ENCODE data around the gene ADTRP.

ADTRP gene

DNA sequence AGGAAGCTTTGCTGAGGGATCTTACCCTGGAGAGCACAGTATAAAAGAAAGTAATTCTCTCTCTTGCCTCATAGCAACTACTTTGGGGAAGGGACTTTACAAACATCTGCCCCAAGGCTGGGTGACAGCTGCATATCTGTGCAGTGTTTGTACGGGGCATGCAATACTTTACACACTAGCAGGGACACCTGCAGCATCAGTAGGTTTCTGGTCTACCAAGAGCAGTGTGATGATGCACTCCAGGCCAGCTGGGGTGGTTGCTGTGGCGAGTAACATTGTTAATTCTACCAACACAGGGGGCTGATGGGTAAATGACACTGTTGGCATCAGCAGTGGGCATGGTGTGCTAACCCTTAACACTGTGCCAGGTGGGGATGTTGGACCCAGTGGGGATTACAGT, 48.0 kb downstream of the ADTRP start:
- Histone ChIP-seq H3K36me3 (no peaks in the 10 kb centered on the region), H3K9me3 (no peaks in the 10 kb centered on the region), H3K4me3 (ENCODE audit: low read depth in 1 of 2, low read length in 1 of 2) (no peak overlapping the region), H3K27me3 (peaks cover 13% of the 10 kb centered on the region), H3K4me1 (ENCODE audit: control insufficient read depth in 1 of 2, insufficient read depth in 1 of 2, low read depth in 1 of 2, low read length in 1 of 2) (peaks cover 36 to 37% of the 10 kb centered on the region in 2 experiments), H3K27ac (no peak overlapping the region)
- no peak for TF ChIP-seq CTCF (IDR thresholded peaks at IDR 0.05)

GRCh38 chr6:11729076-11729475, 49.5 kb downstream of the ADTRP start:
- TF ChIP-seq CTCF (IDR thresholded peaks at IDR 0.05) = no peak
- Histone ChIP-seq H3K27ac (no peak overlapping the region), H3K4me3 (ENCODE audit: low read depth in 1 of 2, low read length in 1 of 2) (no peak overlapping the region), H3K4me1 (ENCODE audit: control insufficient read depth in 1 of 2, insufficient read depth in 1 of 2, low read depth in 1 of 2, low read length in 1 of 2) (peaks cover 34 to 36% of the 10 kb centered on the region in 2 experiments), H3K9me3 (no peaks in the 10 kb centered on the region), H3K36me3 (no peaks in the 10 kb centered on the region), H3K27me3 (peaks cover 13% of the 10 kb centered on the region)

- peaks cover 34 to 36% of the 10 kb centered on the region in 2 experiments for H3K4me1 ChIP-seq (ENCODE audit: control insufficient read depth in 1 of 2, insufficient read depth in 1 of 2, low read depth in 1 of 2, low read length in 1 of 2)
- H3K27ac ChIP-seq = no peak overlapping the region
- no peaks in the 10 kb centered on the region for H3K9me3 ChIP-seq
- peaks cover 13% of the 10 kb centered on the region for H3K27me3 ChIP-seq
- no peak for TF ChIP-seq CTCF (IDR thresholded peaks at IDR 0.05)
- H3K4me3 ChIP-seq (ENCODE audit: low read depth in 1 of 2, low read length in 1 of 2) = no peak overlapping the region
- no peaks in the 10 kb centered on the region for H3K36me3 ChIP-seq
These were observed 50.3 kb downstream of the ADTRP start for GRCh38 chr6:11727998-11728961.

DNA sequence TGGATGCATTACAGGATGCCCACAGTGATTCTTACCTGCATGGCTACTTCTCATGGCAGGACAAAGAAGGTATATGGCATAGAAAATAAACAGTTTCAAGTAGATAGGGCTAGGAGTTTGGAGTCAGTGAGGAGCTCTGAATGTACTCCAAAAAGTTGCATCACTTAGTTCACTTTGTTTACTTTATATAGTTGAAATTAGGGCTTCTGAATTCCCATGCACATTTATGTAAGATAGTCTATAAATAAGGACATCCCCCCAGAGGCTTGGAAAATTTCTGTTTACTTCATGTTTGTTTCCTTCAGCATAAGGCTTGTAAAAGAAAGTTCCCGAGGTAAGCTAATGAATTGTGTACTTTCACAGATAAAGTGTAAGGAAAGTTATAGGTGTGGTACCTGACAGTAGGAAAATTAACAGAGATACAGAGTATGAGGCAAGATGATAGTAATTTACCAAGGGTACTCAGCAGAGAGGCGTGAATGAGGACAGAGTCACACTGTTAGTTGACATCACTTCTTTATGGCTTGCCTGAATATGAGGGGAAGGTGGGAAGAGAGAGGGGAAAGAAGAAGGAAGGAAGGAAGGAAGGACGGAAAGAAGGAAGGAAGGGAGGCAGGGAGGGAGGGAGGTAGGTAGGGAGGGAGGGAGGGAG, 51.1 kb downstream of the ADTRP start:
- Histone ChIP-seq H3K36me3 (no peaks in the 10 kb centered on the region), H3K4me1 (ENCODE audit: control insufficient read depth in 1 of 2, insufficient read depth in 1 of 2, low read depth in 1 of 2, low read length in 1 of 2) (peaks cover 30 to 31% of the 10 kb centered on the region in 2 experiments), H3K27ac (no peak overlapping the region), H3K4me3 (ENCODE audit: low read depth in 1 of 2, low read length in 1 of 2) (no peak overlapping the region), H3K9me3 (no peaks in the 10 kb centered on the region), H3K27me3 (peaks cover 13% of the 10 kb centered on the region)
- TF ChIP-seq CTCF (IDR thresholded peaks at IDR 0.05) = no peak

DNA sequence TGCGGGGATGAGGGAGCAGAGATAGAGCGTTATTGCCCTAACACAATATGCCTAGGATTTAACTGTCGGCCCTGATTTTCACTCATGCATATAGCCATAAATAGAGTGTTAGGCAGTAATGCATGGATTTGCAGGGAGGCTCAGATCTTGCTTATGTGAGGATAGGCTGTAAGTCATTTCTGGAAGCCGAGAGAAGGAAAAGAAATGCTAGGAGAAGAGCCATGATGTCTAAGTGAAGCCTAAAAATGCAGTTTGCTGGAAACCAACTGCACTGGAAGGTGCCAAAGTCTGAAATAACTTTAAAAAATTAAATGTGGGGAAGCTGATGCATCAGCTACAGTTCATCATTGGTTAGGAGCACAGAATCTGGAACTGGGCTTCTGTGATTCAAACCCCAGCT, 54.3 kb downstream of the ADTRP start:
- Histone ChIP-seq H3K27ac (no peak overlapping the region), H3K4me1 (ENCODE audit: control insufficient read depth in 1 of 2, insufficient read depth in 1 of 2, low read depth in 1 of 2, low read length in 1 of 2) (peaks cover 10 to 11% of the 10 kb centered on the region in 2 experiments), H3K9me3 (no peaks in the 10 kb centered on the region), H3K36me3 (no peaks in the 10 kb centered on the region), H3K4me3 (ENCODE audit: low read depth in 1 of 2, low read length in 1 of 2) (no peak overlapping the region), H3K27me3 (peaks cover 10% of the 10 kb centered on the region)
- TF ChIP-seq CTCF (IDR thresholded peaks at IDR 0.05) = no peak

Measured in neutrophil (primary cell).